ENCODE results near the gene FAM25C.
"Not testable (repeated sequence)": the region's sequence is repeated elsewhere in the genome, so short reads cannot be mapped to it uniquely, and the experiment has no call there.

DNA sequence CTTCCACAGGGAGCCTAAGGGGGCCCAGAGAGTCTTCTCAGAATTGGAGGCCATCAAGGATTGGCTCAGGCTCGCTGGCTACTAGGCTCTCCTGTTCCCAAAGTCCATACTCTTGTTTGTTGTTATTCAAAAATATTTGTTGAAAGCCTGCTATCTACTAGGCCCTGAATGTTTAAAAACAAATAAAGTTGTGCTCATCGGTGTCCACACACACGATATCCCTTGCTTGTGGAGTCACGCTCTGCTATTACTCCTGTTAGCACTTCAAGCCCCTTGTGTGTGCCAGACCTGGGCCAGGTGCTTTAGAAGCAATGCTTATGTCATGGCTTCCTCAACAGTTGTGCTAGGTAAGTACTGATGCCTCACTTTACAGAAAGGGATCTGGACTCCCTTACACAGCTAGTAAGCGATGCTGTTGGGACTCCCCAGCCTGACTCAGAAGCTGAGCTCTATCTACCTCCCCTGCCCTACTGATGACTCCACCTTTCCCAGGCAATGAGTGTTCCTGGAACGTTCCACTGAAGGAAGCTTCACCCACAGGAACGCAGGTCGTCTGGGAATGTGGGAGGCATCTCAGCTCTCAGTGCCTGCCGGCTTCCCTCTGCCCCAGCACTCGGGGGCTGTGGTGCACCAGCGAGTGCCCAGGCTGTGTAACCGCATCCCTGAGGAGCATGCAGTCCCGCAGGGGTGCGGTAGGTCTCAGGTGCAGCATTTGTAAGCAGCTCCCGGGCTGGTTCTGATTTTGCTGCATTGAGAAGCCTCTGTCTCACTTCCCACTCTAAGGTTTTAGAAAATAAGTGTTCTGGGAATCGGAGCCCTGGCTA is 10.7 kb downstream of the FAM25C start:
- TF ChIP-seq, protein P1, sequence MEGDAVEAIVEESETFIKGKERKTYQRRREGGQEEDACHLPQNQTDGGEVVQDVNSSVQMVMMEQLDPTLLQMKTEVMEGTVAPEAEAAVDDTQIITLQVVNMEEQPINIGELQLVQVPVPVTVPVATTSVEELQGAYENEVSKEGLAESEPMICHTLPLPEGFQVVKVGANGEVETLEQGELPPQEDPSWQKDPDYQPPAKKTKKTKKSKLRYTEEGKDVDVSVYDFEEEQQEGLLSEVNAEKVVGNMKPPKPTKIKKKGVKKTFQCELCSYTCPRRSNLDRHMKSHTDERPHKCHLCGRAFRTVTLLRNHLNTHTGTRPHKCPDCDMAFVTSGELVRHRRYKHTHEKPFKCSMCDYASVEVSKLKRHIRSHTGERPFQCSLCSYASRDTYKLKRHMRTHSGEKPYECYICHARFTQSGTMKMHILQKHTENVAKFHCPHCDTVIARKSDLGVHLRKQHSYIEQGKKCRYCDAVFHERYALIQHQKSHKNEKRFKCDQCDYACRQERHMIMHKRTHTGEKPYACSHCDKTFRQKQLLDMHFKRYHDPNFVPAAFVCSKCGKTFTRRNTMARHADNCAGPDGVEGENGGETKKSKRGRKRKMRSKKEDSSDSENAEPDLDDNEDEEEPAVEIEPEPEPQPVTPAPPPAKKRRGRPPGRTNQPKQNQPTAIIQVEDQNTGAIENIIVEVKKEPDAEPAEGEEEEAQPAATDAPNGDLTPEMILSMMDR (IDR thresholded peaks at IDR 0.05), result not testable (repeated sequence)
- not testable (repeated sequence) for TF ChIP-seq POLR2A, EP300 (IDR thresholded peaks at IDR 0.05)

All from upper lobe of left lung (tissue), 4 donors.